Neural progenitor cell (in vitro differentiated cells): ENCODE data around the gene DNM2.

Experiments used
- CTCF ChIP-seq: fragments of 200-600 bp; sonication (generic); IDR thresholded peaks from 2 replicates; pipeline ENCODE4 v1.5.1; 2017; ENCODE audit warnings: antibody characterized with exemption, mild to moderate bottlenecking
- EZH2phosphoT487 ChIP-seq: fragments of 200-600 bp; sonication (generic); IDR thresholded peaks from 2 replicates; pipeline ENCODE4 v1.6.1; 2017; ENCODE audit warnings: antibody characterized with exemption

GRCh38 chr19:10683582-10683981 is 34.3 kb upstream of the DNM2 start:
- no peak for TF ChIP-seq CTCF
- TF ChIP-seq EZH2phosphoT487: no peak
